Stimulated activated CD4-positive, alpha-beta T cell treated with anti-CD3 and anti-CD28 coated beads, Interleukin-12 subunit alpha, Interleukin-12 subunit beta, amount 100 ng/mL, for 48 hours (primary cell): ENCODE data around the gene TPCN2.

ENCODE experiments used
- DNase-seq, 3 donors: peaks; one replicate each; pipeline ENCODE4 v3.0.0-alpha.2; 2020; ENCODE audit warnings: low read depth in 2 of 3, low spot score in 1 of 3

The TPCN2 gene

GRCh38 chr11:69091638-69092165, 43.0 kb downstream of the TPCN2 start:
- DNase-seq = no peak

- no peak for DNase-seq
Observed at GRCh38 chr11:69092263-69092662, 43.5 kb downstream of the TPCN2 start.

GRCh38 chr11:69093106-69093505, 44.4 kb downstream of the TPCN2 start:
- no peak for DNase-seq

- no peak for DNase-seq
Observed at GRCh38 chr11:69094111-69094914, 45.6 kb downstream of the TPCN2 start.

- no peak for DNase-seq
Observed at GRCh38 chr11:69094915-69095290, 46.2 kb downstream of the TPCN2 start.

- DNase-seq = no peak
Observed at GRCh38 chr11:69095300-69095699, 46.6 kb downstream of the TPCN2 start.

GRCh38 chr11:69096473-69096872, 47.7 kb downstream of the TPCN2 start:
- DNase-seq = no peak

GRCh38 chr11:69097263-69097662, 48.5 kb downstream of the TPCN2 start:
- DNase-seq = no peak

- no peak for DNase-seq
Observed at GRCh38 chr11:69099180-69099579, 50.4 kb downstream of the TPCN2 start.

- no peak for DNase-seq
Observed at GRCh38 chr11:69100454-69101114, 51.9 kb downstream of the TPCN2 start.

GRCh38 chr11:69101115-69101791, 52.5 kb downstream of the TPCN2 start:
- peak; percentile 59 to 73 (median 61) for DNase-seq

GRCh38 chr11:69101792-69102695, 53.3 kb downstream of the TPCN2 start:
- DNase-seq = no peak

GRCh38 chr11:69102732-69103615, 54.2 kb downstream of the TPCN2 start:
- DNase-seq = no peak

GRCh38 chr11:69104212-69104855, 55.6 kb downstream of the TPCN2 start:
- no peak for DNase-seq

GRCh38 chr11:69104856-69105395, 56.2 kb downstream of the TPCN2 start:
- DNase-seq = no peak

GRCh38 chr11:69105461-69106030, 56.8 kb downstream of the TPCN2 start:
- DNase-seq = no peak

GRCh38 chr11:69106031-69106811, 57.5 kb downstream of the TPCN2 start:
- no peak for DNase-seq

- no peak for DNase-seq
Observed at GRCh38 chr11:69107413-69107812, 58.7 kb downstream of the TPCN2 start.
